HG03280 (cell line): ENCODE data around the gene CDK9.
"Not testable (repeated sequence)": the region's sequence is repeated elsewhere in the genome, so short reads cannot be mapped to it uniquely, and the experiment has no call there.

Source experiments
- ATAC-seq: cut with Tn5 transposase; IDR thresholded peaks from one replicate; pipeline ENCODE4 v1.9.1; 2021; ENCODE audit warnings: mild to moderate bottlenecking, moderate library complexity; ENCODE audit not compliant: unreplicated experiment

Gene CDK9

DNA sequence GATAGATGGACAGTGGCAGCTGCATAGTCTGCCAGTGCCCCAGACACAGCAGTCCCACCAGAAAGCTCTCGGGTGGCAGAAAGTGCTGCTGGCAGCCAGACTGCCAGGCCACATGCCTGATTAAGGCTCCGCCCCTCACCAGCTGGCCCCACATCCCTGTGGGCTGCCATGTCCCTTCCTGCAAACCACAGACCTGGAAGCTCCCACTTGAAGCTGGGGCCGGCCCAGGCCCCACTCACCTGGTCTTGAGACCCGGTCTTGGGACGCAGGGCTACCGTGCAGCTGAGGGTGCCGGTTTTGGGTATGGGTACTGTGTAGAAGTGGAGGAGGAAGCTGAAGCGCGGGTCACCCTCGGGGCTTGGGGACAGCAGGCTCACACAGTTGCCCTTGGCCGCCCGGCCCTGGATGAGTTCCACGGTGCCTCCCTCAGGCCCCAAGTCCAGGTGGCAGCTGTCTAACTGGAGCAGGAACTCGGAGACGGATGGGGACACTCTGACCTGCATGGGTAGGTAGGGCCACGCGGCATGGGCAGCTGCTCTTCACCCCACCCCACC lies 32.1 kb downstream of the CDK9 start:
- ATAC-seq: no peak

DNA sequence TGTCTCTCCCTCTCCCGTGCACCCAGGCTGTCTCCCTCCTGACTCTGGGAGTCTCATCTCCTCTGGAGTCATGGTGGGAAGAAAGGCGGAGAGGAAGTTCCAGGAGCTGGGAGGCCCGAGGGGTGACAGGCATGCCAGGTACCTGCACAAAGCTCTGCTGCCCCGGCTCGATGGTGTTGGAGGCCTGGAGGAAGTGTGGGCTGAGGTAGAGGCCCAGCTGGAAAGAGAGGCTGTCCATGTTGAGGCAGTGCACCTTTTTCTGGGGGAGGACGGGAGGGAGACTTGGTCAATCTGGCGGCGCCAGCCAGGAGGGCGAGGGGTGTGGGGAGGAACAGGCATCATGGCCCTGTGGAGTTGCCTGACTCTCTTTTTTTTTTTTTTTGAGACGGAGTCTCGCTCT lies 32.7 kb downstream of the CDK9 start:
- ATAC-seq: no peak

DNA sequence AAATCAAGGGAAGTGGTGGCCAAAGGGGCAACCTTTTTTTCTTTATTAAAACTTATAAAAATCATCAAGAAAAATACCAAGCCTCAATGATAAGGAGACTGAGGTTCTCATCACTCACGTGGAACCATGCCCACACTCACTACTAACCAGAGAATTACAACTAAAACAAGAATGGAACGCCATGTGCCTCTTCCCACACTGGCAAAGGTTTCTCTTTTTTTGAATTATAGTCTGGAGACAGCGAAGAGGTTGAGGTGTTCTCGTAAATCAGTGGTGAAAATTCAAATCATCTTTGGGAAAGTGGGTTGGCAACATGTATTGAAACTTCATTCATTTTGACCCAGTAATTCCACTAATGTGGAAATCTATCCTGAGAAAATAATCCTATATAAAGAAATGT lies 36.3 kb downstream of the CDK9 start:
- no peak for ATAC-seq

DNA sequence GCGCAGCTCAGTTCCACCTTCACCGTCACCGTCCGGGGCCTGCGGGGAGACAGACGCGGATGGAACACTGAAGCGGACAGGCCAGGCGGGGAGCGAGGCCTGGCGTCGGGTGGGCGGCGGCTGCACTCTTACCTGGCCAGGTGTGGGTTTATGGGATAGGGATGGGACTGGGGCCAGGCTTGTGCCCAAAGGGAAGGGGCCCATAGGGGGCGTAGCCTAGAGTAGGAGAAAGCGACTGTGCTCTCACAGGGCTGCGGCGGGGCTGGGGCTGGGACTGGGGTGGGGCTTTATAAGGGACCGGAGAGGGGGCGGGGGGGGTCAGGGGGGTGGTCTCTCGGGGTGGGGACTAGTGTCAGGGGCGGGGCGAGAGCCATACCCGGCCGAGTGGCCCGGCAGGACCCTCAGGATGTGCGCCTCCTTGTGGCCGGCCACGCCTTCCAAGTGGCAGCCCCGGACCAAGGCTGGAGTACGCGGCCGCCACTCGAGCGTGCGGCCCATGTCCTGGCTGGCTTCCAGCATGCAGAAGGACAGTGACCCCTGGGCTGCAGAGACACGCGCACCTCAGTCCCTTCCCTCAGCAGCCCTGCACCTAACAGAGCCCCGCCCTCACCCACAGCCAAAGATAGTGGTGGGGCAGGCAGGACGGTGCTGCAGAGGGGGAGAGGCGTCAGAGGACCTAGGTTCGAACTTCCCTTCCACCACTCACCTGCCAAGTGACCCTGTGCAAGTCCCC lies 39.7 kb downstream of the CDK9 start:
- ATAC-seq: no peak

DNA sequence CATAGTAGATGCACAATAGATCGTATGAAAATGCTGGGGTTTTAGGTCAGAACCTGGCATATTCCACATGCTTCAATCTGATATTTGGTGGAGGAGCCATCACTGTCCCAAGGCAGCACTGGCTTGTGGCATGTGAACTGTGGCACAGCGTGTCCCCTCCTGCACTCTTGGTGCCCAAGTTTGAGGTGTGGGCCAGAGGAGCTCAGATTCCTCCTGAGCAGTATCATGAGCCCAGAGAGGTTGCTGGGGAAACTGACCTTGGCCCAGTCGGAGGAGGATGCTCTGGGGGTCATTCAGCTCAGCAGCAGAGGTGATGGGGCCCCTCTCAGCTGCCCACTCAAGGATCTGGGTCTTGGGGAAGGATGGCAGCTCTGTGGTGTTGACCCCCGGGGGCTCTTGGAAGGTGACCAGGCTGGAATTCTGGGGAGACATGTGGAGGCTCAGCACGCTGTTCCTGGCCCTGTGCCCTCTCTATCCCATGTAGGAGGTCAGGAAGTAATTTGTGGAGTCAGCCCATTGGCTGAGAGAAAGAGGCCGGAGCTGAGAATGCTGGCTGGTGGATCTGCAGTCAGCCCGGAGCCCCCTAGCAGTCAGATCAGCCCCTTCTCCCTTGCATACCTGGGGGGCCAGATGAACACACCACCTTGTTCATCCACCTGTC lies 40.5 kb downstream of the CDK9 start:
- no peak for ATAC-seq

DNA sequence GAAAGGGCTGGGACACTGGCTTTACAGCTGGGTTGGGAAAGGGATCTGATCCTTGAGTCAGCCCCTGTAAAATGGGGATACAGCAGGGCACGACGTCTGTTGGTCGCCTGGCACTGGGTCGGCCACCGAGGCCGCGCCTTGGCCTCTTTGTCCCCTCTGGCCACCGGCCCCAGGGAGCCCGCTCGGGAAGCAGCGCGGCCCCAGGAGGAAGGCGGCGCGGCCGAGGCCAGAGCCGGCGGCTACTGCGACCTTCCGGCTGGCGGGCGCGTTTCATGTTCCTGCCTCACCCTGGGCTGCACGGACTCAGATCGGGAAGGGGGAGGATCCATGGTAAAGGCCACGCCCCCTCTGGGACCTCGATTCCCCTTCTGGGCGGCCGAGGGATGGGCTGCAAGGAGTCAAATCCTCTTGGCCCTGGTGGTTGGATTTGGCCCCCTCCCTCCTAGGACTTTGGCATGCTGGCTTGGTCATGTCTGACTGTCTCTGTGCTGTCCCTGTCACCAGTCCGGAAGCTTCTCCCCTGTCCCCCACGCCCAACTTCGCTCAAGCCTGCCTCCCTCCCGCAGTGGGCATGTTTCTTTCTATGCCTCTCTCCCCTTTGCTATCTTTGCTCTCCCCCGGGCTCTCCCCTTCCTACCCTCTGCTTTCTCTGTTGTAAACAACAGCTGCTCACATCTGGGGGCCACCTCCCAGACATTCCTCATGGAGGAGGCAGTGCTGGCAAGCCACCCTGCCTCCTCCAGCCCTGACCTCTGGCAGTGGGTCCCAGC lies 42.6 kb downstream of the CDK9 start:
- no peak for ATAC-seq

DNA sequence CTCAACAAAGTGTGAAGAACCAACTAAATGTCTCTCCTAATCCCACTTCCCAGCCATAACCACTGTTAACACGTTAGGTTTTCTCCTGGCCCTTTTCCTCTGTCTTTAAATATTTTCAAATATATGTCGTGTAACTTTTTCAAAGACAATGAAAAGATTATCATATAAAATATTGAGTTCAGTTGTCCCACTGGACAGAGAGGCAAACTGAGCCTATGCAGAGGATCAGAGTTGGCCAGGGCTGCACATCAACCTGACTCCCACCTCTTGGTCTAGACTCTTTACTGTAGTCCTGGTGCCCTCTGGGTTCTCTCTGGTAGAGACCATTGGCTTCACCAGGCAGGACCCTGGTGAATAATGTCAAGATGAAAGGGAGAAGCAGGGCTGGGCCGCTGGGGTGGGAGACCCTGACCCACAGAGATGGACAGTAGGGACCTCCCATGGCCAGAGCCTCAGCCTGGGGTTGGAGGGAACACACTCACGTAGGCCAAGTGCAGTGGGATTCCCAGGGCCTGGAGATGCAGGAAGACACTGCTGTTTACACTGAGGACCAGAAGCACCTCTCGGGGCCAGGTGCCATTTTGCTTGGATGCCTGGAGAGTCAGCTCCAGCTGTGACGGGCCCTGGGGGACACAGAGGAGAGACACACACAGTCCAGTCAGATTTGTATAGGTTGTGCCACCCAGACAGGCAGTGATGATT lies 43.5 kb downstream of the CDK9 start:
- ATAC-seq: no peak

DNA sequence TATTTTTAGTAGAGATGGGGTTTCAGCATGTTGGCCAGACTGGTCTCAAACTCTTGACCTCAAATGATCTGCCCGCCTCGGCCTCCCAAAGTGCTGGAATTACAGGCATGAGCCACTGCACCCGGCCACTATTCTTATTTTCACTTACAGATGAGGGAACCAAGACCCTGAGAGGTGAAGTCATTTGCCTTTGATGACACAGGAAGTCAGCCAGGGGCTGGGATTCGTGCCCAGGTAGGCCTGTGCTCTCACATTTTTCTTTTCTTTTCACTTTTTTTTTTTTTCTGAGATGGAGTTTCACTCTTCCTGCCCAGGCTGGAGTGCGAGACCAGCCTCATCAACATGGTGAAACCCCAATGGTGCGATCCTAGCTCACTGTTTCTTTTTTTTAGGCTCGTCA lies 46.4 kb downstream of the CDK9 start:
- no peak for ATAC-seq

DNA sequence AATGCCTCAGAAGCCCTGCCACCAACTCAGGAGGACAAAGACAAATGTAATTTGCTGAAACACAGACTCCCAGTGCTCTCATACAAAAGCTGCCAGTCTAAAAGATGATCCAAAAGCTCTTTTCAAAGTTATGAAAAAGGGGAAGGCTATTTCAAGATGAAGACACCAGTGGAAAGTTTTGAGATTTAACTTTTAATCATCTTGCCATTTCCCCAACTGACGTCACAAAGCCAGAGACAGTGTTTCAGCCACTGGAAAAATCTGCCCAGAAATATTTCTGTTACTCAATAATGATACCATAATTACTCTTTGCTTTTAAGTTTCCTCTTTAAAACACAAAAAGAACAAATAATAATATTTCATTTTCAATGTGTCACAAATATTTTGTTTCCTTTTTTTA lies 47.7 kb downstream of the CDK9 start:
- no peak for ATAC-seq

DNA sequence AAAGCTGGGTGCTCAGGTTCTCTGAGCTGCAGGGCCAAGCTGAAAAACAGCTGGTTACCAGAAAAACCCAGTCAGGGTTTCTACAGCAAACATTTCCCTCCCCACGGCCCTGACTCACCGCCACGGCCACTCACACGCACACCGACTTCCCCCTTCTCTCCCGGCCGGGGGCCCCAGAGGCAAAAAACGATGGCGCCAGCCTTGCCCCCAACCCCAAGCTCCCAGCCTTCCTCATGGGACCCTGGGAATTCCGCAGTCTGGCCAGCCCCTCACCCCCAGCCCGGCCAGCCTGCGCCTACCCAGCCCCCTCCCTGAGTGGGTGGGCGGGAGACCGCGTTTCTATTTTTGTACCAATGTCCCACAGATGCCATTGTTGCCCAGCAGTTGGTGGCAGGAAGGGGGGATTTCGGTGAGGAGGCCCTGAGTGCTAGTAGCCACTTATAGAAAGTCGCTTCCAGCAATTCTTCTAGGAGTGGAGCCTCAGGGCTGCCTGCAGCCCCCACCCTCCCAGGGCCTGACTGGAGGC lies 50.2 kb downstream of the CDK9 start:
- no peak for ATAC-seq

DNA sequence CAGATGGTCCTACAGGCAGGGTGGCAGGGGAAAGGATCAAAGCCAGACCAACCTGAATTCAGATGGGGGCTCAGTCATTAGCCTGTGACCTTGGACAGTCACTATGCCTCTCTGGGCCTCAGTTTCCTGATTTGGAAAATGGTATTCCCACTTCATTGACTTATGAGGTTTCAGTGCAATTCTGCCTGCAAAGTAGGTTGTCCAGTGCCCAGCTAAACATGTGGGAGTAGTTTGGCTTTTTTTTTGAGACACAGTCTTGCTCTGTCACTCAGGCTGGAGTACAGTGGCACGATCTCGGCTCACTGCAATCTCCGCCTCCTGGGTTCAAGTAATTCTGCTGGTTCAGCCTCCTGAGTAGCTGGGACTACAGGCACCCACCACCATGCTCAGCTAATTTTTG lies 50.7 kb downstream of the CDK9 start:
- not testable (repeated sequence) for ATAC-seq

DNA sequence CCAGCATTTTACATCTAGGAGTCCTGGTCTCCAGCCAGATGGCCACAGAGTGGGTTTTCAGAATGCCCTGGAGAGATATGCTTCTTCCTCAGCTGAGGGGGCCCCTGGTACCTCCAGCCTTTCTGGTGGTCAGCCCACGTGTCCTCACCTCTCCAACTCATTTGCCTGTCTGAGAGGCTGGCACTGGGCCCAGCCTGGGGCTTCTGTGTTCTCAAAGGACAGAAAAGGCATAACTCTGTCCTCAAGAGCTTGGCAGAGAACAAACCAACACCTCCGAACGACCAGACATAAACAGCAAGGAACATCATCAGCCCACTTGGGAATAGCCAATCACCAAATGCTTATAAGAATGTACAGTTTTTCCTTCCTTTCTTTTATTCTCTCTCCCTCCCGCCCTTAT lies 51.5 kb downstream of the CDK9 start:
- ATAC-seq: no peak

DNA sequence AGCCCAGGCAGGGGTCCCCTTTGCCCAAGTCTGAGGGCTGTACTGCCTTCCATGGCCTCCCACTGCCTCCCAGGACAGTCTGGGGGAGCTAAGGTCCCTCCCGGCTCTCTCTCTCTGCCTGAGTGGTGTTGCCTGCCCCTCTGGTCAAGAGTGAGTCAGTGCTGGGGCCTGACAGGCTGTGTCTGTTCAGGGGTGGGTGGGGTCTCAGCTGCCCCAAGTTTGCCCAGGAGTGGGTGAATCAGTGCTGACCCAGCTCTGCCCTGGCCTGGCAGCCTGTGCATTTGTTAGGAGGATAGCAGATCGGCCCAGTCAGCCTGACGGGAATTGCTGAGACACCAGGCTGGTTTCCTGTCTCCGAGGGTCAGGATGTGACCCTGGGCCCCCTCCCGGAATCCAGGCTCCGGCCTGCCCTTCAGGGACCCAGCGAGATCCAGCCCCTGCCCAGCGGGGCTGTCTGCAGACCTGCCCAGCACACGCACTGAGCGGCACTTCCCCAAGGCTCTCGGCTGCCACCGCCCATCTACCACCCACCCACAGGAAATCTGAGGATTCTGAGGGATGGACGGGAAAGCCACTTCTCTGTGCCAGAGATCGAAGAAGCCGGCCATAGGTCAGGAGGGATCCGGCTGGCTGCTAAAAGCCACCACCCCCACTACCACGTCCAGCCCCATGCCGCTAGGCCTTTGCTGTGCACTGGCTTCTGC lies 52.7 kb downstream of the CDK9 start:
- no peak for ATAC-seq
